Chondrocyte (in vitro differentiated cells): ENCODE results near the gene HNF4A. TPM values are rescaled to one million over a fixed set of nuclear protein-coding genes. Genes with fewer than 3 reads are reported as not detected.
A peak's percentile ranks its signal among the peaks of the same experiment; 100 is the strongest.

ENCODE experiments used
- DNase-seq: peaks from one replicate; pipeline ENCODE4 v3.0.0; 2021; ENCODE audit warnings: mixed read lengths, low spot score
- H3K27ac Mint-ChIP-seq: one replicate; pipeline ENCODE4 v1.8.0; 2021; ENCODE audit warnings: mild to moderate bottlenecking, moderate library complexity, mixed read lengths; ENCODE audit not compliant: unreplicated experiment
- H3K27me3 Mint-ChIP-seq: 2 replicates; pipeline ENCODE4 v1.8.0; 2021; ENCODE audit warnings: low read depth, mixed read lengths
- H3K36me3 Mint-ChIP-seq: 2 replicates; pipeline ENCODE4 v1.8.0; 2021; ENCODE audit warnings: low read depth, mixed read lengths
- H3K4me1 Mint-ChIP-seq: 2 replicates; pipeline ENCODE4 v1.8.0; 2021; ENCODE audit warnings: low read depth, mild to moderate bottlenecking, mixed read lengths
- H3K4me3 Mint-ChIP-seq: one replicate; pipeline ENCODE4 v1.8.0; 2021; ENCODE audit warnings: mild to moderate bottlenecking, moderate library complexity, mixed read lengths; ENCODE audit not compliant: unreplicated experiment
- H3K9me3 Mint-ChIP-seq: 2 replicates; pipeline ENCODE4 v1.8.0; 2021; ENCODE audit warnings: low read depth, mixed read lengths
- microRNA-seq: library from miRNA; unstranded; fragments of <30 nt; microRNA quantifications from one replicate; pipeline ENCODE4 v1.2.0, GENCODE V29; 2020; ENCODE audit warnings: borderline number of aligned reads
- total RNA-seq: library from RNA; stranded (reverse); gene quantifications from 3 replicates; pipeline ENCODE4 v1.2.1, GENCODE V29; 2021
- TF ChIP-seq, protein P1 (sequence below): fragments of 200-600 bp; sonication (generic); IDR thresholded peaks from 2 replicates; pipeline ENCODE4 v1.5.0; 2021; ENCODE audit warnings: antibody characterized with exemption, mild to moderate bottlenecking, moderate library complexity

HNF4A gene
- total RNA-seq, 1 donor from 2014 or later = not detected

DNA sequence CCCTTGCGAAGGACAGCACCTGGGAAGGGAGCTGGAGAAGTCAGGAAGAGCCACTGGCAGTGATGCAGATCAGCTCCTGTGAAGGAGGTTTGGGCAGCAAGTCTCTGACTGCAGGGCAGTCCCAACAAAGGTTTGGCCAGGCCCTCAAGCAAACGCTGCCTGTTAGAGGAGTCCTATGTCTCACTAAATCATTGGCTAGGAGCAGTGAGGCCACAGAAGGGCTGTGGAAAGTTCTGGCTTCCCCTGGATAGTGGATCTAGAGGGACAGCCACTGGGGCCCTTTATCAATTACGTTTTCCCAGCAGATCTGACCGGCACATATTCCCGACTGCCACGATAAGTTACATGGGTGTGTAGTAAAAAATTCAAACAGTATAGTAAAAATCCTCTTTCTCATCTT lies 122.7 kb downstream of the HNF4A start:
- H3K27ac Mint-ChIP-seq = peak overlapping the region; percentile 61
- H3K4me3 Mint-ChIP-seq = no peak overlapping the region
- TF ChIP-seq, protein P1, sequence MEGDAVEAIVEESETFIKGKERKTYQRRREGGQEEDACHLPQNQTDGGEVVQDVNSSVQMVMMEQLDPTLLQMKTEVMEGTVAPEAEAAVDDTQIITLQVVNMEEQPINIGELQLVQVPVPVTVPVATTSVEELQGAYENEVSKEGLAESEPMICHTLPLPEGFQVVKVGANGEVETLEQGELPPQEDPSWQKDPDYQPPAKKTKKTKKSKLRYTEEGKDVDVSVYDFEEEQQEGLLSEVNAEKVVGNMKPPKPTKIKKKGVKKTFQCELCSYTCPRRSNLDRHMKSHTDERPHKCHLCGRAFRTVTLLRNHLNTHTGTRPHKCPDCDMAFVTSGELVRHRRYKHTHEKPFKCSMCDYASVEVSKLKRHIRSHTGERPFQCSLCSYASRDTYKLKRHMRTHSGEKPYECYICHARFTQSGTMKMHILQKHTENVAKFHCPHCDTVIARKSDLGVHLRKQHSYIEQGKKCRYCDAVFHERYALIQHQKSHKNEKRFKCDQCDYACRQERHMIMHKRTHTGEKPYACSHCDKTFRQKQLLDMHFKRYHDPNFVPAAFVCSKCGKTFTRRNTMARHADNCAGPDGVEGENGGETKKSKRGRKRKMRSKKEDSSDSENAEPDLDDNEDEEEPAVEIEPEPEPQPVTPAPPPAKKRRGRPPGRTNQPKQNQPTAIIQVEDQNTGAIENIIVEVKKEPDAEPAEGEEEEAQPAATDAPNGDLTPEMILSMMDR = no peak

DNA sequence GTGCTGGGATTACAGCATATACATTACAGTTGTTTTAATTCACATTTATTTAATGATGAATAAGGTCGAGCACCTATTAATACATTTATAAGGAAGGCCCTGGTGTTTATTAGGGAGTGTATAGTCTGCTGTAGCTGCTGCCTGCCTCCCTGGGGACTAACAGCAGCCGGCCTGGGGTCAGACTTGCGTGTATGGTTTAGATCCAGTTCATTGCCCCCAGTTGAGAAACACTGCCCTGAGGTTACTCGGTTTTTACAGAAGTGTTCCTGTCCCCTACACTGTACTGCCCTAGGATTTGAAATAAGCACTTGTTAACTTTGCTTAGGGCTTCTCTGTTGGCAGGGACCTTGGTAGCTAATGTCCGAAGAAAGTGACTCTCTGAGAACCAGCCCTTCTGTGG lies 124.1 kb downstream of the HNF4A start:
- peak overlapping the region; percentile 36 for H3K27ac Mint-ChIP-seq
- TF ChIP-seq, protein P1 = no peak
- DNase-seq = no peak
- H3K36me3 Mint-ChIP-seq = peaks cover 12% of the 10 kb centered on the region
- H3K27me3 Mint-ChIP-seq = no peaks in the 10 kb centered on the region
- H3K4me3 Mint-ChIP-seq = no peak overlapping the region
- peaks cover 23% of the 10 kb centered on the region for H3K4me1 Mint-ChIP-seq
- H3K9me3 Mint-ChIP-seq = no peaks in the 10 kb centered on the region

More for the DNA sequence above, 122.7 kb downstream of the HNF4A start:
- Mint-ChIP-seq H3K27me3 (no peaks in the 10 kb centered on the region), H3K36me3 (peaks cover 8% of the 10 kb centered on the region), H3K4me1 (peaks cover 23% of the 10 kb centered on the region), H3K9me3 (no peaks in the 10 kb centered on the region)
- DNase-seq = no peak

DNA sequence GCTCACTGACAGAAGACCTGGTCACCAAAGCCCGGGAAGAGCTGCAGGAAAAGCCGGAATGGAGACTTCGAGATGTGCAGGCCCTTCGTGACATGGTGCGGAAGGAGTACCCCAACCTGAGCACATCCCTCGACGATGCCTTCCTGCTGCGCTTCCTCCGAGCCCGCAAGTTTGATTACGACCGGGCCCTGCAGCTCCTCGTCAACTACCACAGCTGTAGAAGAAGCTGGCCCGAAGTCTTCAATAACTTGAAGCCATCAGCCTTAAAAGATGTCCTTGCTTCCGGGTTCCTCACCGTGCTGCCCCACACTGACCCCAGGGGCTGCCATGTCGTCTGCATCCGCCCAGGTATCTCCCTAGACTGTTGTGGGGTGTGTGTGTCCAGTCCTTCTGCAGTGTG lies 124.6 kb downstream of the HNF4A start:
- DNase-seq = no peak
- Mint-ChIP-seq H3K27me3 (no peaks in the 10 kb centered on the region), H3K4me3 (no peak overlapping the region), H3K4me1 (peaks cover 21% of the 10 kb centered on the region), H3K36me3 (peaks cover 14% of the 10 kb centered on the region), H3K9me3 (no peaks in the 10 kb centered on the region), H3K27ac (no peak overlapping the region)
- TF ChIP-seq, protein P1 = no peak

DNA sequence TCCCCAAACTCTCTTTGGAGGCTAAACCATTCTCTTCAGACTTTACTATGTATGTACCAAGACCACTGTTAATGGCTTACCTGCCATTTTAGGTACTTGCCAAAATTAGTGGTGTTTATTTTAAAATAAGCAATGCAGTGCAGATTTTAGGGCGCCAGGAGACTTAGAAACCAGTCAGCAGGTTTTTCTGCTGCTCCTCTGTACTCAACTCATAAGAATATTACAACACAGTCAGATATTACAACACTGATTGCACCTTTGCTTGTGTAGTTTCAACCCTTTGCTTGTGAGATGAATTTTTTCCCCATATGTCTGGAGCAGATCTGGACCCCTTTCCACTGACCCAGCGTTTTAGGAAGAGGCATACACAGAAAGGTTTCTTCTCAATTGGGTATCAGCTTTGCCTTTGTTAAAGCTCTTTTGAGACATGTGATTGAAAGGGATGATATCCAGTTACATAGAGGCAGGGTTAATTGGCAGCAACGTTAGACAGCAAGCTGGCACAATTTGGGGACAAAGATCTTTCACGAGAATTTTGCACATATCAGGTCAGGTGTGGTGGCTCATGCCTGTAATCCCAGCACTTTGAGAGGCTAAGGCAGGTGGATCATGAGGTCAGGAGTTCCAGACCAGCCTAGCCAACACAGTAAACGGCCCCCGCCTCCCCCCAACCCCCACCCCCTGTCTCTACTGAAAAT lies 126.4 kb downstream of the HNF4A start:
- H3K9me3 Mint-ChIP-seq = no peaks in the 10 kb centered on the region
- TF ChIP-seq, protein P1 = no peak
- peaks cover 16% of the 10 kb centered on the region for H3K36me3 Mint-ChIP-seq
- H3K27ac Mint-ChIP-seq = no peak overlapping the region
- H3K4me3 Mint-ChIP-seq = no peak overlapping the region
- H3K27me3 Mint-ChIP-seq = no peaks in the 10 kb centered on the region
- H3K4me1 Mint-ChIP-seq = peaks cover 5% of the 10 kb centered on the region
- no peak for DNase-seq

DNA sequence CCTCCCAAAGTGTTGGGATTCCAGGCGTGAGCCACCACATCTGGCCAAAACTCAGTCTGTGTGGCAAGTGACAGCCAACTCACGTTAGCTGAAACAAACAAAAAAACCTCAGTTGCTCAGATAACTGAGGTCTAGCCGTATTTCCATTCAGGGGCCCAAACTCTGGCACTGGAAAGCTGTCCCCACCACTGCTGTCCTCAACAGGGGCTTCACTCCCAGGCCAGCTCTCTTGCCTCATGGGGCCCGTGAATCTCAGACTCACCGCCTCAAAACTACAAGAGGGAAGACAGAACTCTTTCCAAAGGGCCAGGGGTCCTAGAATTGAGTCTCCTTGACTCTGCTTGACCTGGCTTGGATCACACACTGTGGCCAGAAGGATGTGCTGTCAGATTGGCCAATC lies 127.6 kb downstream of the HNF4A start:
- Mint-ChIP-seq H3K27me3 (no peaks in the 10 kb centered on the region), H3K4me1 (no peaks in the 10 kb centered on the region), H3K27ac (no peak overlapping the region), H3K4me3 (no peak overlapping the region), H3K9me3 (no peaks in the 10 kb centered on the region), H3K36me3 (peaks cover 16% of the 10 kb centered on the region)
- no peak for DNase-seq
- TF ChIP-seq, protein P1 = no peak

Small RNA genes lying within 50 kb of the gene (microRNA-seq; reads per million reads assigned to microRNA genes)
- not detected for gene MIR3646

Other genes starting within 250 kb of the HNF4A start
- 46.6 to 75.9 TPM (median 71.2 TPM) in 3 replicates for gene JPH2, start 168.5 kb upstream of the HNF4A start, total RNA-seq
- gene OSER1, start 144.9 kb upstream of the HNF4A start, total RNA-seq = 30.3 to 33.0 TPM (median 31.5 TPM) in 3 replicates
- not detected in 3 replicates for gene GDAP1L1, start 108.4 kb upstream of the HNF4A start, total RNA-seq
- gene FITM2, start 44.5 kb upstream of the HNF4A start, total RNA-seq = 9.1 to 10.6 TPM (median 10.0 TPM) in 3 replicates
- gene R3HDML, start 18.7 kb upstream of the HNF4A start, total RNA-seq = 0.50 to 0.99 TPM (median 0.51 TPM) in 3 replicates
- 16.5 to 18.4 TPM (median 17.1 TPM) in 3 replicates for gene TTPAL, start 120.2 kb downstream of the HNF4A start, total RNA-seq
- 102 to 121 TPM (median 116 TPM) in 3 replicates for gene SERINC3, start 166.4 kb downstream of the HNF4A start, total RNA-seq
- 20.3 to 29.3 TPM (median 26.1 TPM) in 3 replicates for gene PKIG, start 226.9 kb downstream of the HNF4A start, total RNA-seq